GM23338 (cell line): ENCODE results near the gene GDF7. TPM values are rescaled to one million over a fixed set of nuclear protein-coding genes. Genes with fewer than 3 reads are reported as not detected.

Source experiments
- ATAC-seq: fragments of 200-7000 bp; cut with Tn5 transposase; 3 replicates; pipeline ENCODE4 v1.9.1; 2020
- DNase-seq: peaks from one replicate; pipeline ENCODE4 v3.0.0-alpha.2; 2015; ENCODE audit warnings: low spot score
- H2AFZ ChIP-seq: fragments of 200-600 bp; sonication (generic); 2 replicates; pipeline ENCODE4 v1.8.0; 2016; ENCODE audit warnings: antibody characterized with exemption, mild to moderate bottlenecking, moderate library complexity
- H3F3A ChIP-seq: fragments of 200-600 bp; sonication (generic); replicated peaks from 2 replicates; pipeline ENCODE4 v1.8.0; 2017; ENCODE audit warnings: antibody characterized with exemption, mixed run types, low read depth
- H3K27ac ChIP-seq: fragments of 200-600 bp; sonication (generic); 2 replicates; pipeline ENCODE4 v1.6.1; 2016; ENCODE audit warnings: low read depth
- H3K27me3 ChIP-seq: fragments of 200-600 bp; sonication (generic); 2 replicates; pipeline ENCODE4 v1.8.0; 2016; ENCODE audit warnings: mild to moderate bottlenecking, mixed run types, moderate library complexity; ENCODE audit not compliant: insufficient read depth
- H3K36me3 ChIP-seq: fragments of 200-600 bp; sonication (generic); 2 replicates; pipeline ENCODE4 v1.8.0; 2016; ENCODE audit warnings: mild to moderate bottlenecking; ENCODE audit not compliant: insufficient read depth
- H3K4me1 ChIP-seq: fragments of 200-600 bp; sonication (generic); 2 replicates; pipeline ENCODE4 v1.8.0; 2016; ENCODE audit warnings: mild to moderate bottlenecking, moderate library complexity; ENCODE audit not compliant: insufficient read depth
- H3K4me2 ChIP-seq: fragments of 200-600 bp; sonication (generic); 2 replicates; pipeline ENCODE4 v1.7.1; 2017; ENCODE audit warnings: mixed run types
- H3K4me3 ChIP-seq: fragments of 200-600 bp; sonication (generic); 2 replicates; pipeline ENCODE4 v1.6.1; 2016; ENCODE audit warnings: mixed run types
- H3K79me2 ChIP-seq: fragments of 200-600 bp; sonication (generic); replicated peaks from 2 replicates; pipeline ENCODE4 v1.8.0; 2017; ENCODE audit warnings: mild to moderate bottlenecking; ENCODE audit not compliant: insufficient read depth
- H3K9me2 ChIP-seq: fragments of 200-600 bp; sonication (generic); 2 replicates; pipeline ENCODE4 v1.8.0; 2017; ENCODE audit not compliant: insufficient read depth
- H4K20me1 ChIP-seq: fragments of 200-600 bp; sonication (generic); replicated peaks from 2 replicates; pipeline ENCODE4 v1.8.0; 2017; ENCODE audit warnings: mild to moderate bottlenecking; ENCODE audit not compliant: insufficient read depth
- H3K27ac Mint-ChIP-seq: 2 replicates; pipeline ENCODE4 v1.8.0; 2020; ENCODE audit warnings: inconsistent platforms, mild to moderate bottlenecking, moderate library complexity, mixed read lengths
- H3K27me3 Mint-ChIP-seq: 3 replicates; pipeline ENCODE4 v1.8.0; 2022; ENCODE audit warnings: low read depth, mild to moderate bottlenecking, moderate library complexity, mixed read lengths, inconsistent platforms; ENCODE audit not compliant: insufficient read depth, poor library complexity
- H3K36me3 Mint-ChIP-seq: 3 replicates; pipeline ENCODE4 v1.8.0; 2021; ENCODE audit warnings: low read depth, mild to moderate bottlenecking, inconsistent platforms, moderate library complexity, mixed read lengths
- H3K4me1 Mint-ChIP-seq: 3 replicates; pipeline ENCODE4 v1.8.0; 2020; ENCODE audit warnings: mild to moderate bottlenecking, inconsistent platforms, mixed read lengths
- H3K4me3 Mint-ChIP-seq: 3 replicates; pipeline ENCODE4 v1.8.0; 2021; ENCODE audit warnings: moderate library complexity, mild to moderate bottlenecking, inconsistent platforms, mixed read lengths
- H3K9me3 Mint-ChIP-seq: 3 replicates; pipeline ENCODE4 v1.8.0; 2020; ENCODE audit warnings: moderate library complexity, mild to moderate bottlenecking, inconsistent platforms, mixed read lengths
- CREB1 ChIP-seq: fragments of 250-450 bp; sonication (Bioruptor Pico); IDR thresholded peaks from 2 replicates; pipeline ENCODE4 v1.5.0; 2020; ENCODE audit warnings: low read depth, mild to moderate bottlenecking, moderate library complexity
- EZH2 ChIP-seq: fragments of 200-600 bp; sonication (generic); IDR thresholded peaks from one replicate; pipeline ENCODE4 v1.8.0; 2017; ENCODE audit warnings: antibody characterized with exemption, mild to moderate bottlenecking, low read depth; ENCODE audit not compliant: unreplicated experiment
- JUNB ChIP-seq: IDR thresholded peaks from one replicate; pipeline ENCODE4 v1.6.1; 2016; ENCODE audit warnings: antibody characterized with exemption; ENCODE audit not compliant: unreplicated experiment
- POLR2AphosphoS5 ChIP-seq: IDR thresholded peaks from 2 replicates; pipeline ENCODE4 v1.6.1; 2016; ENCODE audit warnings: antibody characterized with exemption, low read depth
- STAT1 ChIP-seq: IDR thresholded peaks from one replicate; pipeline ENCODE4 v1.6.1; 2016; ENCODE audit warnings: antibody characterized with exemption; ENCODE audit not compliant: unreplicated experiment
- ZNF114 ChIP-seq: fragments of 250-450 bp; sonication (Bioruptor Pico); IDR thresholded peaks from 2 replicates; pipeline ENCODE4 v1.5.0; 2020; ENCODE audit warnings: mild to moderate bottlenecking, moderate library complexity
- ZNF331 ChIP-seq: fragments of 250-450 bp; sonication (Bioruptor Pico); IDR thresholded peaks from 2 replicates; pipeline ENCODE4 v1.5.0; 2020; ENCODE audit warnings: low read depth, mild to moderate bottlenecking, moderate library complexity
- polyA plus RNA-seq: library from polyadenylated mRNA; unstranded; fragments of >200 nt; fragmentation: Nextera tagmentation; extraction: Ambion mirVana; gene quantifications from 2 replicates; pipeline ENCODE4 v1.2.1, GENCODE V29; 2016
- total RNA-seq: library from RNA; depleted of rRNA; stranded (reverse); fragments of >200 nt; shearing (Covaris generic); gene quantifications from 2 replicates; pipeline ENCODE4 v1.2.3, GENCODE V29; 2014
- TF ChIP-seq, protein P1 (sequence below): fragments of 250-450 bp; sonication (Bioruptor Pico); IDR thresholded peaks from 2 replicates; pipeline ENCODE4 v1.5.0; 2020; ENCODE audit warnings: mild to moderate bottlenecking, moderate library complexity
- TF ChIP-seq, protein P2 (sequence below), 2 experiments: fragments of 200-600 bp in 1 of 2; sonication (generic) in 1 of 2; conservative IDR thresholded peaks; 2 replicates each; pipeline versions ENCODE4 v1.5.1 to v1.6.1; 2016 to 2017; ENCODE audit warnings: antibody characterized with exemption in 2 of 2, low read depth in 2 of 2, mild to moderate bottlenecking in 2 of 2, moderate library complexity in 1 of 2
- TF ChIP-seq, protein P3 (sequence below): IDR thresholded peaks from 2 replicates; pipeline ENCODE4 v1.6.1; 2016; ENCODE audit warnings: antibody characterized with exemption

Gene GDF7
- total and polyA plus RNA-seq, 2 experiments from 2014 or later, result 0.19 to 0.52 TPM

DNA sequence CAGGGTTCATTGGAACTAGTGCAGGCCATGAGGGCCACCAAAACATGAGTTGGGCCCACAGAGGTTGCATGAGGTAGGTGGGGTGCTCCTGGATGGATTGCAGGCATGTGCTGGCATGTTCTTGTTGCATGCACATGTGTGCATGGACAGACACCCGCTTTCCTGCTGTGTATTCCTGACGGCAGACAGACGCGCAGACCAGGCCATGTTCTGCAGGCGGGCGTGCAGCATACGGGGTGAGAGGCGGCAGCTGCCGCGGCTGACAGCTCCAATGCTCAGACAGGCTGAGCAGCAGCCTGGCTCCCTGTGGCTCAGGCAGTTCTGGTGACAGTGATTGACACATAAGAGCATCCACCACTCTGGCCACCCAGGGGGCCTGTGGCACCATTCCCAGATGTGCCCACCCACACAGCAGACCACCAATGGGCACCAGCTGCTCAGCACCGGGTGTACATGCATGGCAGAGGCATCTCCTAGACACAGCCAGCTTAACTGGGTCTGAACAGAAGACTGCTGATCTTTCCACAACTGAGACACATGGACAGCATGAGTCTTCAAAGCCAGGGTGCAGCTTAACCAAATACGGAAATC, 37.3 kb upstream of the GDF7 start (continued):
- TF ChIP-seq, protein P1, sequence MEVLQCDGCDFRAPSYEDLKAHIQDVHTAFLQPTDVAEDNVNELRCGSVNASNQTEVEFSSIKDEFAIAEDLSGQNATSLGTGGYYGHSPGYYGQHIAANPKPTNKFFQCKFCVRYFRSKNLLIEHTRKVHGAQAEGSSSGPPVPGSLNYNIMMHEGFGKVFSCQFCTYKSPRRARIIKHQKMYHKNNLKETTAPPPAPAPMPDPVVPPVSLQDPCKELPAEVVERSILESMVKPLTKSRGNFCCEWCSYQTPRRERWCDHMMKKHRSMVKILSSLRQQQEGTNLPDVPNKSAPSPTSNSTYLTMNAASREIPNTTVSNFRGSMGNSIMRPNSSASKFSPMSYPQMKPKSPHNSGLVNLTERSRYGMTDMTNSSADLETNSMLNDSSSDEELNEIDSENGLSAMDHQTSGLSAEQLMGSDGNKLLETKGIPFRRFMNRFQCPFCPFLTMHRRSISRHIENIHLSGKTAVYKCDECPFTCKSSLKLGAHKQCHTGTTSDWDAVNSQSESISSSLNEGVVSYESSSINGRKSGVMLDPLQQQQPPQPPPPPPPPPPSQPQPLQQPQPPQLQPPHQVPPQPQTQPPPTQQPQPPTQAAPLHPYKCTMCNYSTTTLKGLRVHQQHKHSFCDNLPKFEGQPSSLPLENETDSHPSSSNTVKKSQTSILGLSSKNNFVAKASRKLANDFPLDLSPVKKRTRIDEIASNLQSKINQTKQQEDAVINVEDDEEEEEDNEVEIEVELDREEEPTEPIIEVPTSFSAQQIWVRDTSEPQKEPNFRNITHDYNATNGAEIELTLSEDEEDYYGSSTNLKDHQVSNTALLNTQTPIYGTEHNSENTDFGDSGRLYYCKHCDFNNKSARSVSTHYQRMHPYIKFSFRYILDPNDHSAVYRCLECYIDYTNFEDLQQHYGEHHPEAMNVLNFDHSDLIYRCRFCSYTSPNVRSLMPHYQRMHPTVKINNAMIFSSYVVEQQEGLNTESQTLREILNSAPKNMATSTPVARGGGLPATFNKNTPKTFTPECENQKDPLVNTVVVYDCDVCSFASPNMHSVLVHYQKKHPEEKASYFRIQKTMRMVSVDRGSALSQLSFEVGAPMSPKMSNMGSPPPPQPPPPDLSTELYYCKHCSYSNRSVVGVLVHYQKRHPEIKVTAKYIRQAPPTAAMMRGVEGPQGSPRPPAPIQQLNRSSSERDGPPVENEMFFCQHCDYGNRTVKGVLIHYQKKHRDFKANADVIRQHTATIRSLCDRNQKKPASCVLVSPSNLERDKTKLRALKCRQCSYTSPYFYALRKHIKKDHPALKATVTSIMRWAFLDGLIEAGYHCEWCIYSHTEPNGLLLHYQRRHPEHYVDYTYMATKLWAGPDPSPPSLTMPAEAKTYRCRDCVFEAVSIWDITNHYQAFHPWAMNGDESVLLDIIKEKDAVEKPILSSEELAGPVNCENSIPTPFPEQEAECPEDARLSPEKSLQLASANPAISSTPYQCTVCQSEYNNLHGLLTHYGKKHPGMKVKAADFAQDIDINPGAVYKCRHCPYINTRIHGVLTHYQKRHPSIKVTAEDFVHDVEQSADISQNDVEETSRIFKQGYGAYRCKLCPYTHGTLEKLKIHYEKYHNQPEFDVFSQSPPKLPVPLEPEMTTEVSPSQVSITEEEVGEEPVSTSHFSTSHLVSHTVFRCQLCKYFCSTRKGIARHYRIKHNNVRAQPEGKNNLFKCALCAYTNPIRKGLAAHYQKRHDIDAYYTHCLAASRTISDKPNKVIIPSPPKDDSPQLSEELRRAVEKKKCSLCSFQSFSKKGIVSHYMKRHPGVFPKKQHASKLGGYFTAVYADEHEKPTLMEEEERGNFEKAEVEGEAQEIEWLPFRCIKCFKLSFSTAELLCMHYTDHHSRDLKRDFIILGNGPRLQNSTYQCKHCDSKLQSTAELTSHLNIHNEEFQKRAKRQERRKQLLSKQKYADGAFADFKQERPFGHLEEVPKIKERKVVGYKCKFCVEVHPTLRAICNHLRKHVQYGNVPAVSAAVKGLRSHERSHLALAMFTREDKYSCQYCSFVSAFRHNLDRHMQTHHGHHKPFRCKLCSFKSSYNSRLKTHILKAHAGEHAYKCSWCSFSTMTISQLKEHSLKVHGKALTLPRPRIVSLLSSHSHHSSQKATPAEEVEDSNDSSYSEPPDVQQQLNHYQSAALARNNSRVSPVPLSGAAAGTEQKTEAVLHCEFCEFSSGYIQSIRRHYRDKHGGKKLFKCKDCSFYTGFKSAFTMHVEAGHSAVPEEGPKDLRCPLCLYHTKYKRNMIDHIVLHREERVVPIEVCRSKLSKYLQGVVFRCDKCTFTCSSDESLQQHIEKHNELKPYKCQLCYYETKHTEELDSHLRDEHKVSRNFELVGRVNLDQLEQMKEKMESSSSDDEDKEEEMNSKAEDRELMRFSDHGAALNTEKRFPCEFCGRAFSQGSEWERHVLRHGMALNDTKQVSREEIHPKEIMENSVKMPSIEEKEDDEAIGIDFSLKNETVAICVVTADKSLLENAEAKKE, result no peak
- TF ChIP-seq ZNF114 (CRISPR knock-in tag), result no peak
- TF ChIP-seq, protein P2, sequence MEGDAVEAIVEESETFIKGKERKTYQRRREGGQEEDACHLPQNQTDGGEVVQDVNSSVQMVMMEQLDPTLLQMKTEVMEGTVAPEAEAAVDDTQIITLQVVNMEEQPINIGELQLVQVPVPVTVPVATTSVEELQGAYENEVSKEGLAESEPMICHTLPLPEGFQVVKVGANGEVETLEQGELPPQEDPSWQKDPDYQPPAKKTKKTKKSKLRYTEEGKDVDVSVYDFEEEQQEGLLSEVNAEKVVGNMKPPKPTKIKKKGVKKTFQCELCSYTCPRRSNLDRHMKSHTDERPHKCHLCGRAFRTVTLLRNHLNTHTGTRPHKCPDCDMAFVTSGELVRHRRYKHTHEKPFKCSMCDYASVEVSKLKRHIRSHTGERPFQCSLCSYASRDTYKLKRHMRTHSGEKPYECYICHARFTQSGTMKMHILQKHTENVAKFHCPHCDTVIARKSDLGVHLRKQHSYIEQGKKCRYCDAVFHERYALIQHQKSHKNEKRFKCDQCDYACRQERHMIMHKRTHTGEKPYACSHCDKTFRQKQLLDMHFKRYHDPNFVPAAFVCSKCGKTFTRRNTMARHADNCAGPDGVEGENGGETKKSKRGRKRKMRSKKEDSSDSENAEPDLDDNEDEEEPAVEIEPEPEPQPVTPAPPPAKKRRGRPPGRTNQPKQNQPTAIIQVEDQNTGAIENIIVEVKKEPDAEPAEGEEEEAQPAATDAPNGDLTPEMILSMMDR (conservative IDR thresholded peaks at IDR 0.05; ENCODE audit: low read depth in 2 of 2), result no peak
- no peak for TF ChIP-seq POLR2AphosphoS5
- no peak for TF ChIP-seq ZNF331
- TF ChIP-seq CREB1 (CRISPR knock-in tag), result no peak
- TF ChIP-seq EZH2, result no peak

DNA sequence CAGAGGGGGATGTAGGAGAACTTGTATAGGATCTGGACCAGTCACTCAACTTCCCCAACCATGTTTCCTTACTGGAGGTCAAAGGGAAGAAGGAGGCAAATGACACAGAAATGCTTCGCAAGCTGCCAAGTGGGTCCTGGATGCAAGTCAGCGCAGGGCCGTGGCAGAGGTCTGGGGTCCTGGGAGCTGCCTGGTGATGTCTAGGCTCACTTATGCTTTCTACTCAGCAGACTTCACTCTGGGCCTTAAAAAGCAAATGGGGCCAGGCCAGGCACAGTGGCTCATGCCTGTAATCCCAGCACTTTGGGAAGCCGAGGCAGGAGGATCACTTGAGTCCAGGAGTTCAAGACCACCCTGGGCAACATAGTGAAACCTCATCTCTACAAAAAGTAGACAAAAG, 36.0 kb upstream of the GDF7 start:
- Mint-ChIP-seq H3K4me3 (no peak overlapping the region), H3K27ac (no peak overlapping the region), H3K36me3 (no peaks in the 10 kb centered on the region; the same call in 2 of the 3 replicates), H3K9me3 (no peaks in the 10 kb centered on the region), H3K4me1 (peaks cover 31% of the 10 kb centered on the region), H3K27me3 (peaks cover 5% of the 10 kb centered on the region)
- Histone ChIP-seq H3K4me3 (no peak overlapping the region), H3K4me1 (peaks cover 6% of the 10 kb centered on the region), H3K27me3 (no peaks in the 10 kb centered on the region), H3K27ac (no peak overlapping the region), H2AFZ (no peak overlapping the region), H3K79me2 (no peaks in the 10 kb centered on the region), H3K9me2 (no peaks in the 10 kb centered on the region; the same call in 1 of the 2 replicates), H3K4me2 (no peak overlapping the region), H3K36me3 (no peaks in the 10 kb centered on the region), H3F3A (no peaks in the 10 kb centered on the region), H4K20me1 (no peaks in the 10 kb centered on the region)
- DNase-seq, result no peak
- no peak for TF ChIP-seq STAT1
- no peak for TF ChIP-seq ZNF114 (CRISPR knock-in tag)
- TF ChIP-seq, protein P2 (conservative IDR thresholded peaks at IDR 0.05; ENCODE audit: low read depth in 2 of 2), result no peak
- TF ChIP-seq, protein P3, sequence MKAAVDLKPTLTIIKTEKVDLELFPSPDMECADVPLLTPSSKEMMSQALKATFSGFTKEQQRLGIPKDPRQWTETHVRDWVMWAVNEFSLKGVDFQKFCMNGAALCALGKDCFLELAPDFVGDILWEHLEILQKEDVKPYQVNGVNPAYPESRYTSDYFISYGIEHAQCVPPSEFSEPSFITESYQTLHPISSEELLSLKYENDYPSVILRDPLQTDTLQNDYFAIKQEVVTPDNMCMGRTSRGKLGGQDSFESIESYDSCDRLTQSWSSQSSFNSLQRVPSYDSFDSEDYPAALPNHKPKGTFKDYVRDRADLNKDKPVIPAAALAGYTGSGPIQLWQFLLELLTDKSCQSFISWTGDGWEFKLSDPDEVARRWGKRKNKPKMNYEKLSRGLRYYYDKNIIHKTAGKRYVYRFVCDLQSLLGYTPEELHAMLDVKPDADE, result no peak
- no peak for TF ChIP-seq POLR2AphosphoS5
- TF ChIP-seq JUNB, result no peak
- ATAC-seq, result no peak
